ENCODE data around the gene DERA. TPM values are rescaled to one million over a fixed set of nuclear protein-coding genes. Genes with fewer than 3 reads are reported as not detected.
"Not testable (repeated sequence)": the region's sequence is repeated elsewhere in the genome, so short reads cannot be mapped to it uniquely, and the experiment has no call there.

DERA gene
- total RNA-seq, 1 donor from 2014 or later, result 5.6 TPM

- no peak for DNase-seq (ENCODE audit: low spot score in 2 of 2)
- H3K36me3 ChIP-seq, result peaks cover 0 to 3% of the 10 kb centered on the region in 2 donors
- H3K27ac ChIP-seq, result no peak overlapping the region
- intact Hi-C loops (cut with DNase I), result no loop called here
- H3K4me1 ChIP-seq, result no peaks in the 10 kb centered on the region
- TF ChIP-seq CTCF (IDR thresholded peaks at IDR 0.05), result no peak
- no peak overlapping the region for H3K4me3 ChIP-seq
- H3K27me3 ChIP-seq, result no peaks in the 10 kb centered on the region
- H3K9me3 ChIP-seq, result peaks cover 0 to 17% of the 10 kb centered on the region in 2 donors
Measured at GRCh38 chr12:15936751-15937150, 25.6 kb downstream of the DERA start.

- no peak for TF ChIP-seq CTCF (IDR thresholded peaks at IDR 0.05)
- Histone ChIP-seq H3K4me1 (no peaks in the 10 kb centered on the region), H3K36me3 (peaks cover 0 to 3% of the 10 kb centered on the region in 2 donors), H3K27ac (no peak overlapping the region), H3K9me3 (peaks cover 0 to 17% of the 10 kb centered on the region in 2 donors), H3K4me3 (no peak overlapping the region), H3K27me3 (no peaks in the 10 kb centered on the region)
- DNase-seq (ENCODE audit: low spot score in 2 of 2), result no peak
- intact Hi-C loops (cut with DNase I), result no loop called here
Measured at GRCh38 chr12:15937902-15938301, 26.8 kb downstream of the DERA start.

GRCh38 chr12:15939111-15939510, 28.0 kb downstream of the DERA start:
- no peaks in the 10 kb centered on the region for H3K4me1 ChIP-seq
- DNase-seq (ENCODE audit: low spot score in 2 of 2), result no peak

GRCh38 chr12:15942475-15942874, 31.3 kb downstream of the DERA start:
- H3K27ac ChIP-seq, result no peak overlapping the region
- no peak for TF ChIP-seq CTCF (IDR thresholded peaks at IDR 0.05)
- intact Hi-C loops (cut with DNase I), result no loop called here
- no peak for DNase-seq (ENCODE audit: low spot score in 2 of 2)
- H3K4me3 ChIP-seq, result no peak overlapping the region
- H3K9me3 ChIP-seq, result peaks cover 0 to 17% of the 10 kb centered on the region in 2 donors
- no peaks in the 10 kb centered on the region for H3K4me1 ChIP-seq
- H3K27me3 ChIP-seq, result no peaks in the 10 kb centered on the region
- peaks cover 0 to 3% of the 10 kb centered on the region in 2 donors for H3K36me3 ChIP-seq

More at GRCh38 chr12:15939111-15939510, 28.0 kb downstream of the DERA start:
- peaks cover 0 to 17% of the 10 kb centered on the region in 2 donors for H3K9me3 ChIP-seq
- no peak overlapping the region for H3K4me3 ChIP-seq
- TF ChIP-seq CTCF (IDR thresholded peaks at IDR 0.05), result no peak
- H3K27me3 ChIP-seq, result no peaks in the 10 kb centered on the region
- no peak overlapping the region for H3K27ac ChIP-seq
- peaks cover 0 to 3% of the 10 kb centered on the region in 2 donors for H3K36me3 ChIP-seq
- intact Hi-C loops (cut with DNase I), result no loop called here

GRCh38 chr12:15943519-15943918, 32.4 kb downstream of the DERA start:
- peaks cover 0 to 17% of the 10 kb centered on the region in 2 donors for H3K9me3 ChIP-seq
- DNase-seq (ENCODE audit: low spot score in 2 of 2); H3K4me3 ChIP-seq; H3K27me3 ChIP-seq; H3K36me3 ChIP-seq; intact Hi-C loops (cut with DNase I); H3K4me1 ChIP-seq; H3K27ac ChIP-seq: not testable (repeated sequence)

- DNase-seq (ENCODE audit: low spot score in 2 of 2); intact Hi-C loops (cut with DNase I); H3K27me3 ChIP-seq; H3K36me3 ChIP-seq; H3K9me3 ChIP-seq; H3K4me1 ChIP-seq; H3K4me3 ChIP-seq; H3K27ac ChIP-seq: not testable (repeated sequence)
Measured at GRCh38 chr12:15948461-15948860, 37.3 kb downstream of the DERA start.

- H3K4me3 ChIP-seq, result no peak overlapping the region
- H3K9me3 ChIP-seq, result no peaks in the 10 kb centered on the region
- H3K27ac ChIP-seq, result no peak overlapping the region
- peaks cover 0 to 8% of the 10 kb centered on the region in 2 donors for H3K36me3 ChIP-seq
- no peaks in the 10 kb centered on the region for H3K4me1 ChIP-seq
- no peak for DNase-seq (ENCODE audit: low spot score in 2 of 2)
- TF ChIP-seq CTCF (IDR thresholded peaks at IDR 0.05), result no peak
- intact Hi-C loops (cut with DNase I), result no loop called here
- H3K27me3 ChIP-seq, result no peaks in the 10 kb centered on the region
Measured at GRCh38 chr12:15955281-15955680, 44.1 kb downstream of the DERA start.

Measured in ascending aorta (tissue), 2 donors.